ENCODE data around the gene SHISA8. TPM values are rescaled to one million over a fixed set of nuclear protein-coding genes. Genes with fewer than 3 reads are reported as not detected.

SHISA8 gene
- total RNA-seq, 1 donor: not detected

- DNase-seq (ENCODE audit: low read depth): no peak
- no peak for TF ChIP-seq CTCF (IDR thresholded peaks at IDR 0.05; ENCODE audit: insufficient read depth, low read length)
- no peak overlapping the region for H3K4me3 ChIP-seq (ENCODE audit: low read depth, low read length)
Measured at GRCh38 chr22:41908411-41909309, 6.2 kb downstream of the SHISA8 start.

GRCh38 chr22:41907436-41908401 is 7.2 kb downstream of the SHISA8 start:
- no peak for DNase-seq (ENCODE audit: low read depth)
- H3K4me3 ChIP-seq (ENCODE audit: low read depth, low read length): no peak overlapping the region

DNA sequence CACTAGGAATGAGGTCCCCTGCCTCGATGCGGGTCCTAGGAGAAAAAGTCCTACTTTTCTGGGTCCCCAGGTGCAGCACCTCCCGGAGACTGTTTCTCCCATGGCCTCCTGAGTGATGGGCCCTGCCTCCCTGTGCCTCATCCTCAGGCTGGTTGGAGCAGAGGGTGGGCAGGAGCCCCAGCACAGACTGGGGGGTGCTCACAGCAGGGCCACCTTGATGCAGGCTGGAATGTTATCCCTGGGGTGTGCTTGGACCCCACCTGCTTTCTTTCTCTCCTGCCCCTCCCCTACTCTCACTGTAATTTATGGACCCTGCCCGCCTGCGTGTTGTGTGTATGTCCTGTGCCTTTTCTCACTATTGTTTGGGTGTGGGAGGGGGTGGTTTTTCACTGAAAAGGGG is 8.1 kb downstream of the SHISA8 start:
- DNase-seq (ENCODE audit: low read depth): no peak
- no peak for TF ChIP-seq CTCF (IDR thresholded peaks at IDR 0.05; ENCODE audit: insufficient read depth, low read length)

More at GRCh38 chr22:41907436-41908401, 7.2 kb downstream of the SHISA8 start:
- no peak for TF ChIP-seq CTCF (IDR thresholded peaks at IDR 0.05; ENCODE audit: insufficient read depth, low read length)

DNA sequence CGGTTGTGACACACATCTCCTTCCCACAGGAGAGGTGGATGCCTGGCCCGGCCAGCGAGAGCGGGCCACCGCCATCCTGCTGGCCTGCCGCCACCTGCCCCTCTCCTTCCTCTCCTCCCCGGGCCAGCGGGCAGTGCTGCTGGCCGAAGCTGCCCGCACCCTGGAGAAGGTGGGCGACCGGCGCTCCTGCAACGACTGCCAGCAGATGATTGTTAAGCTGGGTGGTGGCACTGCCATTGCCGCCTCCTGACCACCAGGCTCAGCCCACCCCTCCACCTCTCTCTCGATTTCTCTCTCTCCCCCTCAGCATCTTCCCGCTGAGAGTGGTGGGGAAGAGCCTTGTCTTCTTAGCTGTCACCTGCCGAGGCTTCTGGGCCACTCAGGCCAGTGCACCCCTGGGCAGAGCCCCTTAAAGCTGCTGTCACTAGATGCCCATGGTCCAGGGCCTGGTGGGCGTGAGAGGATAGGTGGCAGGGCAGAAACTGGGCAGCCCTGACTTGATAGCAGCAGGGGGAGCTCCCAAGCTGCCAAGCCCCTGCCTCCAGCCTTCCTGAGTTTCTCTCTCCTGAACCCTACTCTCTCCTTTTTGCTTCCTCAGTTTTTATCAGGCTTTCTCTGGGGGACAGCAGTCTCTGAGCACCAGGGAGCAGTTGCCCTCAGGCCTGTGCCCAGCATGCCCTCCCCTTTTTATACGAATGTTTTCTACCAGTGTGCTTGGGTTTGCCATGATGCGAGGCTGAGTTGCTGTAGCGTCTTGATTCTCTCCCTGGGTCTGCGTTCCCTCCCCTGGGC is 9.3 kb downstream of the SHISA8 start:
- DNase-seq (ENCODE audit: low read depth): no peak
- TF ChIP-seq CTCF (IDR thresholded peaks at IDR 0.05; ENCODE audit: insufficient read depth, low read length): no peak
- no peak overlapping the region for H3K4me3 ChIP-seq (ENCODE audit: low read depth, low read length)

More for the DNA sequence above, 8.1 kb downstream of the SHISA8 start:
- H3K4me3 ChIP-seq (ENCODE audit: low read depth, low read length): no peak overlapping the region

DNA sequence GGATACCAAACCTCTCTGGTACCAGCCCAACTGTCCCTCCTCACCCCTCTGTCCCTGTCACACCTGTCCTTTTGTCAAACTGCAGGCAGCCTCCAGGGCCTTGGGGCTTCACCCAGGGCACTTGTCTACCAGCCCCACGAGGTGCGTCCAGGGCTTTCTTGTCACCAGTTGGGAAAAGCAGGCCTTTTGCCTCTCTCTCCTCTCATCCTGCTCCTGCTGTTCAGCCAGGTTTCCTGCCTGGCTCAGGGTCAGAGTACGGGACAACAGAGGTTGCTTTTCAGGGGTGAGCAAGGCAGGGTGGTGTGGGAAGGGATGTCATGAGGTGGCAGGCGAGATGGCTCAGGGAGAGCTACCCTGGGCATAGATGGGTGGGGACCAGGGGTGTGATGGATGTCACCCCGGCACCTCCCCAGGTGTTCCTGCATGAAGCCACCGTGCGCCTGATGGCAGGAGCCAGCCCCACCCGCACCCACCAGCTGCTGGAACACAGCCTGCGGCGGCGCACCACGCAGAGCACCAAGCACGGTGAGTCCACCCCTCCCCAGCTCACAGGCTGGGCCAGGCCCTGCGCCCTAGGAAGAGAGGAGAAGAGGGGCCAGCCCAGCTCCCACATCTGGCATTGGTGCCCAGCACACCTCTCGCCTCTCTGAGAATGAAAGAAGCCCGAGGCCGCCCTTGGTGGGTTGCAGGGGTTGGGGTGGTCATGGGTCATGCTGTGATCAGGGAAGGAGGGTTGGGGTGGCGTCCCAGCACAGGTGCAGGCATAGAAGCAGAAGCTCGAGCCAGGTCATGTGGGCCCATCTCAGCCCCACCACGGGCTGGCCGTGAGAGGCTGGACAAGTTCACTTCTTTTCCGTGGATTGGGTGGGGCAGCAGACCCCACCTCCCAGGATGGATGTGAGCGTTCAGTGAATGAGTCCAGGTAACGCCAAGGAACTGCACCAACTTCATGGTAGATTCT is 10.1 kb downstream of the SHISA8 start:
- no peak for TF ChIP-seq CTCF (IDR thresholded peaks at IDR 0.05; ENCODE audit: insufficient read depth, low read length)
- H3K4me3 ChIP-seq (ENCODE audit: low read depth, low read length): no peak overlapping the region
- no peak for DNase-seq (ENCODE audit: low read depth)
